Fibroblast of skin of right biceps (primary cell): Measurements from ENCODE around the gene ANKRD29.

Experiments used
- DNase-seq: peaks from one replicate; pipeline ENCODE4 v3.0.0-alpha.2; 2013

The ANKRD29 gene

GRCh38 chr18:23662309-23663263 lies at the start of gene ANKRD29:
Gene ANKRD29, minus strand, starts transcription at chr18:23662911. Its CDS starts 181 bp downstream, at chr18:23662730.
- peak; percentile 29 for DNase-seq

- DNase-seq, result no peak
These were observed 49.7 kb upstream of the ANKRD29 start for GRCh38 chr18:23712445-23712844.

GRCh38 chr18:23711426-23711825 lies 48.7 kb upstream of the ANKRD29 start:
- DNase-seq, result no peak

GRCh38 chr18:23710946-23711345 lies 48.2 kb upstream of the ANKRD29 start:
- DNase-seq, result no peak

GRCh38 chr18:23710068-23710527 lies 47.4 kb upstream of the ANKRD29 start:
- DNase-seq, result peak; percentile 37

- no peak for DNase-seq
These were observed 44.4 kb upstream of the ANKRD29 start for GRCh38 chr18:23706971-23707640.

- no peak for DNase-seq
These were observed 42.1 kb upstream of the ANKRD29 start for GRCh38 chr18:23704806-23705205.

- DNase-seq, result no peak
These were observed 41.3 kb upstream of the ANKRD29 start for GRCh38 chr18:23703987-23704384.

- DNase-seq, result peak; percentile 61
These were observed 40.6 kb upstream of the ANKRD29 start for GRCh38 chr18:23703057-23703986.

GRCh38 chr18:23702606-23703005 lies 39.9 kb upstream of the ANKRD29 start:
- DNase-seq, result no peak

- no peak for DNase-seq
These were observed 38.9 kb upstream of the ANKRD29 start for GRCh38 chr18:23701544-23702064.

- no peak for DNase-seq
These were observed 38.3 kb upstream of the ANKRD29 start for GRCh38 chr18:23701017-23701416.

GRCh38 chr18:23694637-23695430 lies 32.1 kb upstream of the ANKRD29 start:
- no peak for DNase-seq

GRCh38 chr18:23693846-23694245 lies 31.1 kb upstream of the ANKRD29 start:
- DNase-seq, result no peak

- DNase-seq, result no peak
These were observed 27.9 kb upstream of the ANKRD29 start for GRCh38 chr18:23690505-23691068.

- DNase-seq, result no peak
These were observed 27.1 kb upstream of the ANKRD29 start for GRCh38 chr18:23689616-23690504.

GRCh38 chr18:23689031-23689615 lies 26.4 kb upstream of the ANKRD29 start, which contains the start of gene LAMA3:
Gene LAMA3, plus strand, starts transcription at chr18:23689453. Its CDS starts 231 bp downstream, at chr18:23689684.
- DNase-seq, result peak; percentile 22

- DNase-seq, result no peak
These were observed 25.8 kb upstream of the ANKRD29 start for GRCh38 chr18:23688528-23688927.

GRCh38 chr18:23684515-23685197 lies 21.9 kb upstream of the ANKRD29 start:
- DNase-seq, result peak; percentile 44
